Activated T-helper 2 cell treated with anti-CD3 and anti-CD28 coated beads, Interferon-gamma antibody, Interleukin-2, Interleukin-4, amounts not matched to agents 10 μg/mL and 5 μg/mL and 100 μg/mL, durations not matched to agents 14 hours and 24 hours and 36 hours (primary cell): ENCODE data around the gene ARMC9. TPM values are rescaled to one million over a fixed set of nuclear protein-coding genes. Genes with fewer than 3 reads are reported as not detected.
"Not testable (repeated sequence)": the region's sequence is repeated elsewhere in the genome, so short reads cannot be mapped to it uniquely, and the experiment has no call there.

ENCODE experiments used
- DNase-seq: peaks from one replicate; pipeline ENCODE4 v3.0.0; 2021; ENCODE audit warnings: low spot score
- H3K27ac Mint-ChIP-seq: one replicate; pipeline ENCODE4 v1.8.0; 2021; ENCODE audit warnings: mixed read lengths
- H3K27me3 Mint-ChIP-seq: one replicate; pipeline ENCODE4 v1.8.0; 2021; ENCODE audit warnings: low read depth, mixed read lengths
- H3K36me3 Mint-ChIP-seq: one replicate; pipeline ENCODE4 v1.8.0; 2021; ENCODE audit warnings: low read depth, mixed read lengths
- H3K4me1 Mint-ChIP-seq: one replicate; pipeline ENCODE4 v1.8.0; 2021; ENCODE audit warnings: low read depth, mixed read lengths
- H3K4me3 Mint-ChIP-seq: one replicate; pipeline ENCODE4 v1.8.0; 2021; ENCODE audit warnings: low read depth, mild to moderate bottlenecking, moderate library complexity, mixed read lengths
- H3K9me3 Mint-ChIP-seq: one replicate; pipeline ENCODE4 v1.8.0; 2021; ENCODE audit warnings: mixed read lengths
- intact Hi-C: fragments of 100-400 bp; cut with micrococcal nuclease; formaldehyde crosslinking; loops from one replicate; pipeline ENCODE4 v1.15.1; 2023
- total RNA-seq: library from RNA; stranded (reverse); gene quantifications from 2 replicates; pipeline ENCODE4 v1.2.3, GENCODE V29; 2022

The ARMC9 gene
- total RNA-seq, 1 donor from 2014 or later = 3.3 TPM

DNA sequence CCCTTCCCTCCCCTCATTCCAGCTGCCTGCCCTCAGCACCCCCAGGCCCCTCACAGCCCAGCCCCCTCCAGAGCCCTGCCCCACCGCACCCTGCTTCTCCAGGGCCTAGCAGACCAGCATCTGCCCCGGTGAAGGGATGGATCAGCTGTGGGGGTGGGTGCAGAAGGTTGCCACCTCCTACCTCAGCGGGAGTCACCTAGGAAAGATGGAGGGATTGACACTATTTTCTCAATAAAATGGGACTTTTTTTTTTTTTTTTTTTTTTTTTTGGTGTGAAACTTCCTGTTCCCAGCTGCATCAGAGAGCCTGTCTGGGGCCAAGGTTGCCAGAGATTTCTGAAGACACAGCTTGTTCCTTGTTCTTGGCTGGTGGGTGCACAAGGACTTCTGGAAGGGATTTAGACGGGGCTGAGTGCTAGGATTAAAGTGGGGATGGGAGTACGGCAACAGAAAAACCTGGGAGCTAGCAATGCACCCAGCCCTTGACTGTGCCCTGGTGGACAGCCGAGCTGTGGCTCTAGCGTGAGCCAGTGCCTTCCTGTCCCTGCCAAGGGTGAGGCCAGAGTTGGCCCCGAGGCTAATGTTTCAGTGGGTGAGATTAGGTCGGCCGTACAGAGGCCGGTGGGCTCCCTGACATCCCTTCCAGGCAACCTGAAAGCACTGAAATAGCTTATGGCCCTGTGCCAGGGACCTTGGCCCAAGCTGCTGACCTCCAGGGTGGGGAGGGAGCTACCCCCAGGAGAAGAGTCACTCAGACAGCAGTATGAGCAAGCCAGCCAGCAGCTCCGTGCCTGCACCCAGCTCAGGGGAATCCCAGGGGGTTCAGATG, 201.6 kb downstream of the ARMC9 start:
- no peak overlapping the region for H3K27ac Mint-ChIP-seq
- no peak for DNase-seq
- intact Hi-C loops = no loop called here
- no peaks in the 10 kb centered on the region for H3K36me3 Mint-ChIP-seq
- no peaks in the 10 kb centered on the region for H3K9me3 Mint-ChIP-seq
- H3K4me3 Mint-ChIP-seq = no peak overlapping the region
- H3K4me1 Mint-ChIP-seq = no peaks in the 10 kb centered on the region
- H3K27me3 Mint-ChIP-seq = peaks cover 13% of the 10 kb centered on the region

DNA sequence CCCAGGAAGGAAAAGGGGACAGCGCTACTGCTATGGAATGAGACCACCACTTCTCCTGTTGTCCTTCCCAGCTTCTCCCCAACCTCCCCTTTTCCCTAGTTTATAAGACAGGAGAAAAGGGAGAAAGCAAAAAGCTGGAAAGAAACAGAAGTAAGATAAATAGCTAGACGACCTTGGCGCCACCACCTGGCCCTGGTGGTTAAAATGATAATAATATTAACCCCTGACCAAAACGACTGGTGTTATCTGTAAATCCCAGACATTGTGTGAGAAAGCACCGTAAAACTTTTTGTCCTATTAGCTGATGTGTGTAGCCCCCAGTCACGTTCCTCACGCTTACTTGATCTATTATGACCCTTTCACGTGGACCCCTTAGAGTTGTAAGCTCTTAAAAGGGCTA, 202.2 kb downstream of the ARMC9 start:
- DNase-seq, H3K4me3 Mint-ChIP-seq, H3K36me3 Mint-ChIP-seq, intact Hi-C loops, H3K27ac Mint-ChIP-seq, H3K4me1 Mint-ChIP-seq, H3K9me3 Mint-ChIP-seq: not testable (repeated sequence)
- peaks cover 11% of the 10 kb centered on the region for H3K27me3 Mint-ChIP-seq

DNA sequence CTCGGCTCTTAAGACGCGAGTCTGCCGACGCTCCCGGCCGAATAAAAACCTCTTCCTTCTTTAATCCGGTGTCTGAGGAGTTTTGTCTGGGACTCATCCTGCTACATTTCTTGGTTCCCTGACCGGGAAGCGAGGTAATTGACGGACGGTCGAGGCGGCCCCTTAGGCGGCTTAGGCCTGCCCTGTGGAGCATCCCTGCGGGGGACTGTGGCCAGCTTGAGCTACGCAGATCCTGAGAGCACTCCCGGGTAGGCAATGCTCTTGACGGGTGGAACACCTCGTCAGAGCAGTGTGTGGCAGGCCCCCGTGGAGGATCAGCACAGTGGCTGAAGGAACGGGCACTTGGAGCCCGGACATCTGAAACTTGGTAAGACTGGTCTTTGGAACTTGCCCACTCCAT, 202.7 kb downstream of the ARMC9 start:
- H3K9me3 Mint-ChIP-seq, intact Hi-C loops, H3K4me1 Mint-ChIP-seq, H3K36me3 Mint-ChIP-seq, H3K4me3 Mint-ChIP-seq, DNase-seq, H3K27ac Mint-ChIP-seq: not testable (repeated sequence)
- peaks cover 11% of the 10 kb centered on the region for H3K27me3 Mint-ChIP-seq

DNA sequence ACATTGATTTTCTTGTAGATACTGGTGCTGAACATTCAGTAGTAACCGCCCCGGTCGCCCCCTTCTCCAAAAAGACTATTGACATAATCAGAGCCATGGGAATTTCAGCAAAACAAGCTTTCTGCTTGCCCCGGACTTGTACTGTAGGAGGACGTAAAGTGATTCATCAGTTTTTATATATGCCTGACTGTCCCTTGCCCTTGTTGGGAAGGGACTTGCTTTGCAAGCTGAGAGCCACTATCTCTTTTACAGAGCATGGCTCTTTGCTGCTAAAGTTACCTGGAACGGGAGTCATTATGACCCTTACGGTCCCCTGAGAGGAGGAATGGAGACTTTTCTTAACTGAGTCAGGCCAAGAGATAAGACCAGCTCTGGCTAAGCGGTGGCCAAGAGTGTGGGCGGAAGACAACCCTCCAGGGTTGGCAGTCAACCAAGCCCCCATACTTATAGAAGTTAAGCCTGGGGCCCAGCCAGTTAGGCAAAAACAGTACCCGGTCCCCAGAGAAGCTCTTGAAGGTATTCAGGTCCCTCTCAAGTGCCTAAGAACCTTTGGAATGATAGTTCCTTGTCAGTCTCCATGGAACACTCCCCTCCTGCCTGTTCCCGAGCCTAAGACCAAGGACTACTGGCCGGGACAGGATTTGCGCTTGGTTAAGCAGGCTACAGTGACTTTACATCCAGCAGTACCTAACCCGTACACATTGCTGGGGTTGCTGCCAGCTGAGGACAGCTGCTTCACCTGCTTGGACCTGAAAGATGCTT, 205.2 kb downstream of the ARMC9 start:
- H3K4me1 Mint-ChIP-seq = peaks cover 18% of the 10 kb centered on the region
- H3K36me3 Mint-ChIP-seq, H3K9me3 Mint-ChIP-seq, H3K27ac Mint-ChIP-seq, H3K4me3 Mint-ChIP-seq, DNase-seq, H3K27me3 Mint-ChIP-seq, intact Hi-C loops: not testable (repeated sequence)

DNA sequence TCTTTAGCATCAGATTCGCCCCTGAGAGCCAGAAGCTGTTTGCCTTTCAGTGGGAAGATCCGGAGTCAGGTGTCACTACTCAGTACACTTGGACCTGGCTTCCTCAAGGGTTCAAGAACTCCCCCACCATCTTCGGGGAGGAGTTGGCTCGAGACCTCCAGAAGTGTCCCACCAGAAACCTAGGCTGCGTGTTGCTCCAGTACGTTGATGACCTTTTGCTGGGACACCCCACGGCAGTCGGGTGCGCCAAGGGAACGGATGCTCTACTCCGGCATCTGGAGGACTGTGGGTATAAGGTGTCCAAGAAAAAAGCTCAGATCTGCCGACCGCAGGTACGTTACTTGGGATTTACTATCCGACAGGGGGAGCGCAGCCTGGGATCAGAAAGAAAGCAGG, 205.8 kb downstream of the ARMC9 start:
- H3K4me3 Mint-ChIP-seq, DNase-seq, H3K36me3 Mint-ChIP-seq, H3K27me3 Mint-ChIP-seq, intact Hi-C loops, H3K27ac Mint-ChIP-seq, H3K9me3 Mint-ChIP-seq: not testable (repeated sequence)
- H3K4me1 Mint-ChIP-seq = peaks cover 18% of the 10 kb centered on the region

DNA sequence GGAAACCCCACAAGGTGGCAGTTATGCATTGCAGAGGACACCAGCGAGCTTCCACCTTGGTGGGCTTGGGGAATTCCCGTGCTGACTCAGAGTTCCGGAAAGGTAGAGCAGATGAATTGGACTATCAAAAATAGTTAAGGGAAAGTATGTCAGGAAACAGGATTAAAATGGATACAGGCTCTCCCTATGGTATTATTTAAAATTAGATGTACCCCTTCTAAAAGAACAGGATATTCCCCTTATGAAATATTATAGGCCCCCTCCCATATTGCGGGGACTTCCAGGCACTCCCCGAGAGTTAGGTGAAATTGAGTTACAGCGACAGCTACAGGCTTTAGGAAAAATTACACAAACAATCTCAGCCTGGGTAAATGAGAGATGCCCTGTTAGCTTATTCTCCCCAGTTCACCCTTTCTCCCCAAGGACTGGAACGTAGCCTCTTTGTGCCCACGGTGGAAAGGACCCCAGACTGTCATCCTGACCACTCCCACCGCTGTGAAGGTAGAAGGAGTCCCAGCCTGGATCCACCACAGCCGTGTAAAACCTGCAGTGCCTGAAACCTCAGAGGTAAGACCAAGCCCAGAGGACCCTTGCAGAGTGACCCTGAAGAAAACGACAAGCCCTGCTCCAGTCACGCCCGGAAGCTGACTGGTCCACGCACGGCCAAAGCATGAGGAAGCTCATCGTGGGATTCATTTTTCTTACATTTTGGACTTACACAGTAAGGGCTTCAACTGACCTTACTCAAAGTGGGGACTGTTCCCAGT, 207.4 kb downstream of the ARMC9 start:
- not testable (repeated sequence) for H3K36me3 Mint-ChIP-seq, H3K27ac Mint-ChIP-seq, H3K4me3 Mint-ChIP-seq, H3K27me3 Mint-ChIP-seq, H3K9me3 Mint-ChIP-seq, DNase-seq
- intact Hi-C loops = loop anchor here (5.0 kb wide), 1 partner anchor 303 kb away; no protein-coding TSS in a partner anchor
- H3K4me1 Mint-ChIP-seq = peaks cover 18% of the 10 kb centered on the region

DNA sequence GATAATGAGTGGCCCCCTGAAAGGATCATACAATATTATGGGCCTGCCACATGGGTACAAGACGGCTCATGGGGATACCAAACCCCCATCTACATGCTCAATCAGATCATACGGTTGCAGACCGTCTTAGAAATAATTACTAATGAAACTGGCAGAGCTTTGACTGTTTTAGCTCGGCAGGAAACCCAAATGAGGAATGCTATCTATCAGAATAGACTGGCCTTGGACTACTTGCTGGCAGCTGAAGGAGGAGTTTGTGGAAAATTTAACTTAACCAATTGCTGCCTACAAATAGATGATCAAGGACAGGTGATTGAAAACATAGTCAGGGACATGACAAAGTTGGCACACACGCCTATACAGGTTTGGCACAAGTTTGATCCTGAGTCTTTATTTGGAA, 209.3 kb downstream of the ARMC9 start:
- peaks cover 14% of the 10 kb centered on the region for H3K9me3 Mint-ChIP-seq
- peaks cover 20% of the 10 kb centered on the region for H3K27me3 Mint-ChIP-seq
- not testable (repeated sequence) for H3K4me3 Mint-ChIP-seq, H3K36me3 Mint-ChIP-seq, DNase-seq, H3K27ac Mint-ChIP-seq
- peaks cover 20% of the 10 kb centered on the region for H3K4me1 Mint-ChIP-seq
- intact Hi-C loops = loop anchor here (5.0 kb wide), 1 partner anchor 305 kb away; no protein-coding TSS in a partner anchor

DNA sequence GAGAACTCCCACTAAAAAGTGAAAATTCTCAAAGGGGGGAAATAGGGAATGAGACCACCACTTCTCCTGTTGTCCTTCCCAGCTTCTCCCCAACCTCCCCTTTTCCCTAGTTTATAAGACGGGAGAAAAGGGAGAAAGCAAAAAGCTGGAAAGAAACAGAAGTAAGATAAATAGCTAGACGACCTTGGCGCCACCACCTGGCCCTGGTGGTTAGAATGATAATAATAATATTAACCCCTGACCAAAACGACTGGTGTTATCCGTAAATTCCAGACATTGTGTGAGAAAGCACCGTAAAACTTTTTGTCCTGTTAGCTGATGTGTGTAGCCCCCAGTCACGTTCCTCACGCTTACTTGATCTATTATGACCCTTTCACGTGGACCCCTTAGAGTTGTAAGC, 209.9 kb downstream of the ARMC9 start:
- peaks cover 23% of the 10 kb centered on the region for H3K27me3 Mint-ChIP-seq
- not testable (repeated sequence) for H3K4me3 Mint-ChIP-seq, DNase-seq, H3K36me3 Mint-ChIP-seq, H3K27ac Mint-ChIP-seq
- intact Hi-C loops = loop anchor here (5.0 kb wide), 1 partner anchor 306 kb away; no protein-coding TSS in a partner anchor
- H3K9me3 Mint-ChIP-seq = peaks cover 14% of the 10 kb centered on the region
- peaks cover 20% of the 10 kb centered on the region for H3K4me1 Mint-ChIP-seq

DNA sequence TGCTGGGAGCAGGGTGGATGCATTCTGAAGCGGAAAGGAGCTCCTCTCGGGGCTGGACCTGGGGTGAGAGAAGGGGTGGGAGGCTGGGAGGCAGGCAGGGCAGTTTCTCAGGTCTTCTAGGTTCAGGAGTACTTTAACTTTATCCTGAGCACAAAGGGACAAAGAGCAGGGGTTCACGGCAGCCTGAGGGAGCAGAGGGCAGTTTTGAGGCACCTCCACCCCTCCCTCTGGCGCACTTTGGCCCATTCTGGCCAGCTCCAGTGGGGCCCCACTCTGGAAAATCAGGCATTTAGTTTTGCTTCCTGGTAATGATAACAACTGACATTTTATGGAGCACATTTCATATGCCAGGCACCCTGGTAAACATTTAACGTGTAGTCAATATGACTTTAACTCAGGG, 211.3 kb downstream of the ARMC9 start:
- Mint-ChIP-seq H3K36me3 (peaks cover 8% of the 10 kb centered on the region), H3K27me3 (peaks cover 30% of the 10 kb centered on the region), H3K4me1 (peaks cover 20% of the 10 kb centered on the region), H3K27ac (no peak overlapping the region), H3K9me3 (peaks cover 14% of the 10 kb centered on the region), H3K4me3 (no peak overlapping the region)
- no peak for DNase-seq
- intact Hi-C loops = loop anchor here (5.0 to 10.0 kb wide), 3 partner anchors 115 to 307 kb away; no protein-coding TSS in a partner anchor

DNA sequence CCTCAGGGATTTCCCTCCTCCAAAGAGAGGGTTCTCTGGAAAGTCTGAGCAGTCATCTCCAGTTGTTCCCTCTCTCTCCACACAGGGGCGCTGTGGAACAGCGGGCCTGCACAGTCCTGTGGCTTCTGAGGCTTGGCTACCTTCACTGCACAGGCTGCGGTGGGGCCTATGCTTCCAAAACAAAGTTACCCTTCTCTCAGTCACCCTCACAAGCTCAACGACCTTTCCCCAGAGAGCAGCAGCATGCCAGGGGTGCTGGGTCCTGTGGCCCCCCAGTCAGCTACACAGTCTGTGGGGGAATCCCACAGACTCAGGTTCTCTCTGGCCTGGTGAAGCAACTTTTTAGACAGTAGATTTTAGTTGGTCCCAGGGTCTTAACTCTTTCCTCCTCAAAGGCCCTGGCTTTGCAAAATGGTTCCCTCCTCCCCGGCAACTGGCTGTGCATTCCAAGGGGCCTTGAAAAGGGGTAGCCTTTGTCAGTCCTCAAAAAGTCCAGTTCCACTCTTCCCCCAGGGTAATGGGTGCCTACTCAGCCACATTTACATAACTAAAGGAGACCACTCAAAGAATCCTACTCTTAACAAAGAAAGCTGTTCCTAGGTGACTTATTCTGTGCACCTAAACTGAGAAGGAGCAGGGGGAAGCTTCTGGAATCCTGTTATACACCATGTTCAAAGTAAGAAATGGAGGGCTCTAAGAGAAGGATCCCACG, 212.0 kb downstream of the ARMC9 start:
- H3K4me1 Mint-ChIP-seq = peaks cover 19% of the 10 kb centered on the region
- peaks cover 14% of the 10 kb centered on the region for H3K9me3 Mint-ChIP-seq
- H3K27me3 Mint-ChIP-seq = peaks cover 30% of the 10 kb centered on the region
- no peak for DNase-seq
- no peak overlapping the region for H3K4me3 Mint-ChIP-seq
- intact Hi-C loops = loop anchor here (10.0 kb wide), 2 partner anchors 116 to 186 kb away; no protein-coding TSS in a partner anchor
- no peak overlapping the region for H3K27ac Mint-ChIP-seq
- H3K36me3 Mint-ChIP-seq = peaks cover 8% of the 10 kb centered on the region

DNA sequence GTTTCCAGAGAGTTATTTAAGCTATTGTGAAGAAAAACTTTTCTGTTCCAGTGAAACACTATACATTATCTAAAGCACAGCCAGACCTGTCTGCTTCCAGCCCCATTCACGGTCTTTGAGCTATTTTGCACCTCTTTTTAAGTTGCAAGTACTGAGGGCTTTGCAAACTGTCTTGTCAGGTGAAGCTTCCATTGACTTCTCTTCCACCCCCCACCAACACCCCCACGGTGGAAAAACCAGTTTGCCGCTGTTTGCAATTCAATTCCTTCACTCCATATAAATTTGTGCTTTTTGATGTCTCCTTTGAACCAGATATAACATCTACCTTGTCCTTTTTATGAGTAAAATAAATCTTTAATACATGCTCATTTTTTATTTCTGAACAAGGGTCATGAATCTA, 212.8 kb downstream of the ARMC9 start:
- no peak for DNase-seq
- intact Hi-C loops = loop anchor here (10.0 kb wide), 2 partner anchors 116 to 186 kb away; no protein-coding TSS in a partner anchor
- Mint-ChIP-seq H3K27ac (no peak overlapping the region), H3K9me3 (peaks cover 14% of the 10 kb centered on the region), H3K27me3 (peaks cover 32% of the 10 kb centered on the region), H3K36me3 (peaks cover 8% of the 10 kb centered on the region), H3K4me1 (peaks cover 11% of the 10 kb centered on the region), H3K4me3 (no peak overlapping the region)
